Measurements from ENCODE around the gene ZNF467.
A peak's percentile ranks its signal among the peaks of the same experiment; 100 is the strongest.

Gene ZNF467

DNA sequence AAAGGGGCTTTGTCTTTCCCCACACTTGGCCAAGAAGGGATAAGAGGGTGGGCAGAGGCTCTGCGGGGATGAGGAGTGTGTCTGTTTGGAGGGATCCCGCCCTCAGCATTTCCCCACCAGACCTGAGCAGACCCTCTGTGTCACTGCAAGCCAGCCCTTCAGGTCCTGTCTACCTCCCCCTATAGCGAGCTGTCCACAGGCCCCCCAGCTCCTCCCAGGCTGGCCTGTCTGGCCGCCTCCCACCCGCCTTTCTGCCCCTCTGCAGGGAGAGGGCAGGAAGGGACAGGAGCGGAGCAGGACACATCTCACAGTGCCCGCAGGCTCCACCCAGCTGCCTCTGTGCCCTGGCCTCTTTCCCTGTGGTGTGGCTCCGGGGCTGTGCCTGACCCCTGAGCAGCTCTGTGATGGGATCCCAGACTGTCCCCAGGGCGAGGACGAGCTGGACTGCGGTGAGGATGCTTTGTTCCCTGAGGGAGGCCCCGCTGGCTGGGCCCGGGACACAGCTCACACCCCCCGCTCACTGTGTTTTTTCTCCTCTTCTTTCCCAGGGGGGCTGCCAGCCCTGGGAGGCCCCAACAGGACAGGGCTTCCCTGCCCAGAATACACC, 17.5 kb upstream of the ZNF467 start:
- in situ Hi-C loops (cut with MboI; ENCODE audit: low pct_unique_long_range_greater_than_20kb, low sequenced_read_pairs): no loop called here
- no peak for DNase-seq

DNA sequence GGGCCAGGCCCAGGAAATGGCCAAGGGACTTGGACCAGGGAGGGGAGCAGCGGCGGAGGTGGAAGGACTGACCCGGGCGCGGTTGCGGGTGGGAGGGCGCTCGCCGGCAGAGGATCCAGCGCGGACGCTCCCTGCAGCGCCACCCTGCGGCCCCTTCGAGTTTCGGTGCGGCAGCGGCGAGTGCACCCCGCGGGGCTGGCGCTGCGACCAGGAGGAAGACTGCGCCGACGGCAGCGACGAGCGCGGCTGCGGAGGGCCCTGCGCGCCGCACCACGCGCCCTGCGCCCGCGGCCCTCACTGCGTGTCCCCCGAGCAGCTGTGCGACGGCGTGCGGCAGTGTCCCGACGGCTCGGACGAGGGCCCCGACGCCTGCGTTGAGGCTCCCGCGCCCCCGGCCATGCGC, 16.8 kb upstream of the ZNF467 start:
- in situ Hi-C loops (cut with MboI; ENCODE audit: low pct_unique_long_range_greater_than_20kb, low sequenced_read_pairs): no loop called here
- no peak for DNase-seq

DNA sequence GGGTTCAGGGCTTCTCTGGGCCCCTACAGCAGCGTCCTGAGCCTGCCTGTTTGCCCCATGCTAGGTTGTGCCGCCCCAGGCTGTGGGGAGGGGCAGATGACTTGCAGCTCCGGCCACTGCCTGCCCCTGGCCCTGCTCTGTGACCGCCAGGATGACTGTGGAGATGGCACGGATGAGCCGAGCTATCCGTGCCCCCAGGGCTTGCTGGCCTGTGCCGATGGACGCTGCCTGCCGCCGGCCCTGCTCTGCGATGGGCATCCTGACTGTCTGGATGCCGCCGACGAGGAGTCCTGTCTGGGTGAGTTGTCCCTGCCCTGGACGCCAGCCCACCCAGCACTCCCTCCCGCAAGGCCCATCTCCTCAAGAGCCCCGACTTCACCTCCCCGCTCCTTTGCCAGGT, 15.7 kb upstream of the ZNF467 start:
- DNase-seq: no peak
- in situ Hi-C loops (cut with MboI; ENCODE audit: low pct_unique_long_range_greater_than_20kb, low sequenced_read_pairs): no loop called here

DNA sequence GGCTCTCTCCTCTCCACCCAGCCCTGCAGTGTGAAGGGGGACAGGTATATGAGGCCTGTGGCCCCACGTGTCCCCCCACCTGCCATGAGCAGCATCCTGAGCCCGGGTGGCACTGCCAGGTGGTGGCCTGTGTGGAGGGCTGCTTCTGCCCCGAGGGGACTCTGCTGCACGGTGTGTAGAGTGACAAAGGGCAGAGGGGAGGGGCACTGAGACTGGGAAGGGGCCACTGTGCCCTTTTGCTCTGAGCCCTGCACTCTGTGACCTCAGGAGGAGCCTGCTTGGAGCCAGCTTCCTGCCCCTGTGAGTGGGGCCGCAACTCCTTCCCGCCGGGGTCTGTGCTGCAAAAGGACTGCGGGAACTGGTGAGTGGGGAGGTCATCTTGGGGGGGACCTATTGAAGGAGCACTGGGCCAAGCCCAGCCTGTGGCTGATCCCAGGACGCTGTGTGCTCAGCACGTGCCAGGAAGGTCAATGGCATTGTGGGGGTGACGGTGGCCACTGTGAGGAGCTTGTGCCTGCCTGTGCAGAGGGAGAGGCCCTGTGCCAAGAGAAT, 15.0 kb upstream of the ZNF467 start:
- in situ Hi-C loops (cut with MboI; ENCODE audit: low pct_unique_long_range_greater_than_20kb, low sequenced_read_pairs): no loop called here
- DNase-seq: no peak

DNA sequence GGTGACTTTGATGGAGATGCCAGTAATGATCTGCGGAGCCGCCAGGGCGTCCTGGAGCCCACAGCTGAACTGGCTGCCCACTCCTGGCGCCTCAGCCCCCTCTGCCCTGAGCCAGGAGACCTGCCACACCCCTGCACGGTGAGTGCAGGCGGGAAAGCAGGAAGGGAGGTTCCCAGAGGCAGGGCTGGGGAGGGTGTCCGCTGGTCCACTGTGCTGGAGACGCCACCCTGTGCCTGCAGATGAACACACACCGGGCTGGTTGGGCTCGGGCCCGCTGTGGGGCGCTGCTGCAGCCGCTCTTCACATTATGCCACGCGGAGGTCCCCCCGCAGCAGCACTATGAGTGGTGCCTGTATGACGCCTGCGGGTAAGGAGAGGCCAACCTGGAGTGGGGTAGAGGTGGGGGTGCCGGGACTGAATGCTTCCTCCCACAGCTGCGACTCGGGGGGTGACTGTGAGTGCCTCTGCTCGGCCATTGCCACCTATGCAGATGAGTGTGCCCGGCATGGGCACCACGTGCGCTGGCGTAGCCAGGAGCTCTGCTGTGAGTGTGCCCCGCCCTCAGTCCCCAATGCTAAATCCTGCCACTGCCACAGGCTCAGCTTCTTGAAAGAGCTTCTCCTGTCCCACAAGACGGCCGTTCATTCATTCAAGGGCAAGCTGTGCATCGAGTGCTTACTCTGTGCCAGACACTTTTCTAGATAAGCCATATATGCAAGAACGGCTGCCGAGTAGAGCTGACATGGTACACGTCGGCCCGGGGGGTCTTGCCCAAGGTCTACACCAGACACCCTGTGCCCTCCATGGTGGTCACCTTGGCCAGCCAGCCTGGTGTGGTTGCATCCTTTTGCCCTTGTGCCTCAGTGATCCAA, 14.3 kb upstream of the ZNF467 start:
- in situ Hi-C loops (cut with MboI; ENCODE audit: low pct_unique_long_range_greater_than_20kb, low sequenced_read_pairs): no loop called here
- peak; percentile 71 for DNase-seq

DNA sequence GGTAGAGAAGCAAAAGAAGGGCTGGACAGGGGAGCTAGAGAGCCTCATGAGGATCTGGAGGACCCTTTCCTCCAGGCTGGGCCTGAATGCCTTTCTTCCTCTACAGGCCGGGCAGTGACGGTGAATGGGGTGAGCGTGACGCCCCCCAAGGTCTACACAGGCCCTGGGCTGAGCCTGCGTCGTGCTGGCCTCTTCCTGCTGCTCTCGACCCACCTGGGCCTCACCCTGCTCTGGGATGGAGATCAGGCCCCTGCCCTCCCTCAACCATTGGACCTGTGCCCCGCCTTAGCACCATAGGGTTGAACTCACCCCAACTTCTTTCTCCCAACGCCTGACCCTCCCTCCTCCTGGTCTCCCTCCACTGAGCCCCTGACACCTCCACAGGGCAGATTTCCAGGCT, 12.6 kb upstream of the ZNF467 start:
- DNase-seq: no peak
- in situ Hi-C loops (cut with MboI; ENCODE audit: low pct_unique_long_range_greater_than_20kb, low sequenced_read_pairs): no loop called here

DNA sequence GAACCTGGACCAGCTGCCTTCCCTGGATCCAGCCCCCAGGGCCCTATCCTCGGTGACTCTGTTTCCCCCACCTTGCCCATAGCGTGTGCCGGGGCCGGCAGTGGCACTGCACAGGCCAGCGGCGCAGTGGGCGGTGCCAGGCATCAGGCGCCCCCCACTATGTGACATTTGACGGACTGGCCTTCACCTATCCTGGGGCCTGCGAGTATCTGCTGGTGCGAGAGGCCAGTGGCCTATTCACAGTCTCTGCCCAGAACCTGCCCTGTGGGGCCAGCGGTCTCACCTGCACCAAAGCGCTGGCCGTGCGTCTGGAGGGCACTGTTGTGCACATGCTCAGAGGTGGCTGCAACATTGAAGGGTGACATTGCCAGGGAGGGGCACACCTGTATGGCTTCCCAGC, 12.0 kb upstream of the ZNF467 start:
- DNase-seq: no peak
- in situ Hi-C loops (cut with MboI; ENCODE audit: low pct_unique_long_range_greater_than_20kb, low sequenced_read_pairs): no loop called here

DNA sequence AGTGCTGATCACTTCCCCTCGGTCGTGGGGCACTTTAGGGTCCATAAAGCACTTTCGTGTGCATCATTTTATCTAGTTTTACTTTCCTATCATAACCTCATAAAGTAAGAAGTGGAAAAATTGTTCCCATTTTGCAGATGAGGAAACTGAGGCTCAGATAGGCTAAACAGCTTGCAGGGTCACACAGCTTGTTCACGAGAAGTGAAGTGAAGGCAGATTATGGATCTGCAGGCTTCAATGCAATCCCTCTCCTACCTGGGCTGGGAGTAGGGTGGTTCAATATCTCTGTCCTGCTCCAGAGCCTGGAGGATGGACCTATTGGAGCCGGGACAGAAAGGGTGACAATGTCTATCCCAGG, 10.8 kb upstream of the ZNF467 start:
- in situ Hi-C loops (cut with MboI; ENCODE audit: low pct_unique_long_range_greater_than_20kb, low sequenced_read_pairs): no loop called here
- DNase-seq: no peak

DNA sequence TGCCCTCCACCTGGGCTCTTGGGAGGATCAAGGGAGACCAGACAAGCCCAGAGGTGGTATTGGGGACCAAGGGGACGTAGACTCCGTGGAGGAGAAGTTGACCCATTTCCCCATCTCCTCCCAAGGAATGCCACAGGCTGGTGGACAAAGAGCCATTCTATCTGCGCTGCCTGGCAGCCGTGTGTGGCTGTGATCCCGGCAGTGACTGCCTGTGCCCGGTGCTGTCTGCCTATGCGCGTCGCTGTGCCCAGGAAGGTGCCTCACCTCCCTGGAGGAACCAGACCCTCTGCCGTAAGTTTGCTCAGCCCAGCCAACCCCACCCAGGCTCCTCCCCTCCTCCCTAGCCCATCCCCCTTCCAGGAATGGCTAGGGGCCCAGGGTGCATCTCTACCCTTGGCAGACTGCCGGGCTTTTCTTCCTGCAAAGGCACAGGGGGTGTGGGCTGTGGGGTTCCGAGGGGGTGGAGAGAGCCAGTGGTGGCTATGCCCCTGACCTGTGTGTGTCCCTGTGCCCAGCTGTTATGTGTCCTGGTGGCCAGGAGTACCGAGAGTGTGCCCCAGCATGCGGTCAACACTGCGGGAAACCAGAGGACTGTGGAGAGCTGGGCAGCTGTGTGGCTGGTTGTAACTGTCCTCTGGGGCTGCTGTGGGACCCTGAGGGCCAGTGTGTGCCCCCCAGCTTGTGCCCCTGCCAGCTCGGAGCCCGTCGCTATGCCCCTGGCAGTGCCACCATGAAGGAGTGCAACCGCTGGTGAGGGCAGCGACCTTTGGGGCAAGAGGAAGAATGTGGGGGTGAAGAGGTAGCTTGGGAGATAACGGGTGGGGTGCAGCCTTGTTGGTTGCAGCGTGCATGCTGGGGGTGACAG, 10.2 kb upstream of the ZNF467 start:
- no peak for DNase-seq
- in situ Hi-C loops (cut with MboI; ENCODE audit: low pct_unique_long_range_greater_than_20kb, low sequenced_read_pairs): no loop called here

DNA sequence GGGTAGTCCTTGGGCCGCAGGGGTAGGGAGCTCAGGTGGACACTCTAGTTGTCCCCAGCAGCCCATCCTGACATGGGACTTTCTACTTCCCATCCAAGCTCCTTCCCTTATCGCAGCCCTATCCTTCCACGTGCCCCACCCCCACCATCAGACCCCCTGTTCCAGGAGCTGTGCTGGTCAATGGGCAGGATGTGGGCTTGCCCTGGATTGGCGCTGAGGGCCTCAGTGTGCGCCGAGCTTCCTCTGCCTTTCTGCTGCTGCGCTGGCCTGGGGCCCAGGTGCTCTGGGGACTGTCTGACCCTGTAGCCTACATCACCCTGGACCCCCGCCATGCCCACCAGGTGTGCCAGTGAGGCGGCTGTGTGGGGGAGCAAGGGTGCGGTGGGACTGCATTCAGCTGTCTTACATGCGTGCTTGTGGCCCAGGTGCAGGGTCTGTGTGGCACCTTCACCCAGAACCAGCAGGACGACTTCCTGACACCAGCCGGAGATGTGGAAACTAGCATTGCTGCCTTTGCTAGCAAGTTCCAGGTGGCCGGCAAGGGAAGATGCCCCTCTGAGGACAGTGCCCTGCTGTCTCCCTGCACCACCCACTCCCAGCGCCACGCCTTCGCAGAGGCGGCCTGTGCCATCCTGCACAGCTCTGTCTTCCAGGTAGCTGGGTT, 9.4 kb upstream of the ZNF467 start:
- in situ Hi-C loops (cut with MboI; ENCODE audit: low pct_unique_long_range_greater_than_20kb, low sequenced_read_pairs): no loop called here
- no peak for DNase-seq

DNA sequence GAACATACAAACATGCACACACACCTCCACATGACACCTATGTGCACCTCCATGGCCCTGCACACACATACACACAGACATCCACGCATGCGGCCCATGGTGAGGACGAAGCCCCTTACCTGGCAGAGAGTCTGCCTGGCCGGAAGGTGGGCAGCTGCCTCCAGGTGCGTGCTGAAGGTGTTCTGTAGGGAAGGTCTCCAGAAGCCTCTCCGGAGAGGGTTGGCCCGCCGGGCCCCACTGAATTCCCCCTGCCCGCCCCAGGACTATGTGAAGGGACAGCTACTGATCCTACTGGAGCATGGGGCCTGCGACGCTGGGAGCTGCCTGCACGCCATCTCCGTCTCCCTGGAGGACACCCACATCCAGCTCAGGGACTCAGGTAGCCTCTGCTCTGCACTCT, 8.5 kb upstream of the ZNF467 start:
- no peak for DNase-seq
- in situ Hi-C loops (cut with MboI; ENCODE audit: low pct_unique_long_range_greater_than_20kb, low sequenced_read_pairs): no loop called here

DNA sequence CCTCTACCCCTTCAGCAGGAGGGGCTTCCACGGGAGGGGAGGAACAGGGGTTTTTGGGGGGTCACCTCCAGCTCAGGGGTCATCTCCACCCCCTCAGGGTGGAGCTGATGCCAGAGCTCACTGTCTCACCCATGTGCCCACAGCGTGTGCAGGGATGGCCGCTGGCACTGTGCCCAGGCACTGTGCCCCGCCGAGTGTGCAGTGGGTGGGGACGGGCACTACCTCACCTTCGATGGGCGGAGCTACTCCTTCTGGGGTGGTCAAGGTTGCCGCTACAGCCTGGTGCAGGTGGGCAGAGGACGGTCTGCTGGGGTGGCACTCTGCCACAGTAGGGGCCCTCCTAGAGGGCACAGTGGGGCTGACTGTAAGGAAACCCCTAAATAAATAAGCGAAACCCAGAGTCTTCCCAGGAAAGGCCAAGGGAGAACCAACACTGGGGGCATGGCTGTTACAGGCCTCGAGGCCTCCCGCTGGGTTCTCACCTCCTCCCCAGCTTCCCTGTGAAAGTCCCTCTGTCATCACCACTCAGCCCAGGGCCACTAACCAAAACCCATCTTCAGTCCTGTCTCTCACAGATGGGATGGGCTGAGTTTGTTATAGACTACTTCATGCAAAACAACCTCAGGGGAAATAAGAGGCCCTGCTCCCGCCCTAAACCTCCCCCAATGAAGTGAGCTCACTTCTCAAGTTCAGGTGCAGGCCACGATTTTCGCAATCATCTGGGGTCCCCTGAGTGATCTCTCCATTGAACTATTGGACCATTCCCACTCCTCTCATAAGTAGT, 7.4 kb upstream of the ZNF467 start:
- in situ Hi-C loops (cut with MboI; ENCODE audit: low pct_unique_long_range_greater_than_20kb, low sequenced_read_pairs): no loop called here
- no peak for DNase-seq

DNA sequence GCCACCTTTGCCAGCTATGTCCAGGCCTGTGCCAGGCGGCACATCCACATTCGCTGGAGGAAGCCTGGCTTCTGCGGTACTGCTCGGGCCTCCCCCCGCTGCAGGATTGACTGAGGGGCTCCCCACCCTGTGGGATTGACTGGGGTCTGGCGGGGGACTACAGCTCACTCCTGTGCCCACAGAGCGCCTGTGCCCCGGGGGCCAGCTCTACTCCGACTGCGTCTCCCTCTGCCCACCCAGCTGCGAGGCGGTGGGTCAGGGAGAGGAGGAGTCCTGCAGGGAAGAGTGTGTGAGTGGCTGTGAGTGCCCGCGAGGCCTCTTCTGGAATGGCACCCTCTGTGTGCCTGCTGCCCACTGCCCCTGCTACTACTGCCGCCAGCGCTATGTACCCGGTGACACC, 6.7 kb upstream of the ZNF467 start:
- in situ Hi-C loops (cut with MboI; ENCODE audit: low pct_unique_long_range_greater_than_20kb, low sequenced_read_pairs): no loop called here
- DNase-seq: no peak

DNA sequence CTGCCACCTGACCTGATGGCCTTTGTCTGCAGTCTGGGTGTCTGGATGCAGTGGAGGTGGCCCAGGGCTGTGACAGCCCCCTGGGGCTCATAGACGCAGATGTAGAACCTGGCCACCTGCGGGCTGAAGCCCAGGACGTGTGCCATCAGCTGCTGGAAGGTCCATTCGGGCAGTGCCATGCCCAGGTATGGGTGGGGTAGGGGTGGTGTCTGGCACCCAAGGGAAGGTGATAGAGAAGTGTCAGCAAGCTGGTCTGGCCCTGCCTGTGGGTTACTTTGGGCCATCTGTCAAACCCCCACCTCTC, 6.1 kb upstream of the ZNF467 start:
- in situ Hi-C loops (cut with MboI; ENCODE audit: low pct_unique_long_range_greater_than_20kb, low sequenced_read_pairs): no loop called here
- no peak for DNase-seq

DNA sequence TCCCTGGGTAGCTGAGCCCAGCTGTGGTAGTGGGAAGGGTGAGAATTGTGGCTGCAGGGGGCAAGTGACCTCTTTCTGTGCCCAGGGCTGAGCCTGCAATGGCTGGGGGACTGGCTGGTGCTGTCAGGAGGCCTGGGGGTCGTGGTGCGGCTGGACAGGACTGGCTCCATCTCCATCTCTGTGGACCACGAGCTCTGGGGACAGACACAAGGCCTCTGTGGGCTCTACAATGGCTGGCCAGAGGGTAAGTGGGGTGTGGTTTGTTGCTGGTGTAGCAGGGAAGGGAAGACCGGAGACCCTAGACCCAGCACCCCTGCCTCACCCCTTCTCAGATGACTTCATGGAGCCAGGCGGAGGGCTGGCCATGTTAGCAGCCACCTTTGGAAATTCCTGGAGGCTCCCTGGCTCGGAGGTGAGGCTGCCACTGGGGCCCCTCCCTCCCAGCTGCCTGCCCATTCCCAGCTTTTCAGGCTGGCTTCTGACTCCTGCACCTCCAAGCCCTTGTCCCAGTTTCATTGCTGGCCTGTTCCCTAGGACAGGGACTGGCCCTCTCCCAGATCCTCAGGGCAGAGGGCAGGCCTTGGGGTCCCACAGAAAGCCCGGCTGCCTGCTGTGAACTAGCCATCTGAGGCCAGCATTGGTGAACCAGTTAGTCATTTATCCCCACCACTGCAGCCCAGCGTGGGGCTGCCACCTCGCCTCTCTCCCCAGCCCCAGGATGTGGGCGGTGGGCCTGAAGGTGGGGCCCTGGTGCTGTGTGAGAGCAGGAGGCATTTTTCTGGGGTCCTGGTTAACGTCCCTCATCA, 5.5 kb upstream of the ZNF467 start:
- DNase-seq: no peak
- in situ Hi-C loops (cut with MboI; ENCODE audit: low pct_unique_long_range_greater_than_20kb, low sequenced_read_pairs): no loop called here

DNA sequence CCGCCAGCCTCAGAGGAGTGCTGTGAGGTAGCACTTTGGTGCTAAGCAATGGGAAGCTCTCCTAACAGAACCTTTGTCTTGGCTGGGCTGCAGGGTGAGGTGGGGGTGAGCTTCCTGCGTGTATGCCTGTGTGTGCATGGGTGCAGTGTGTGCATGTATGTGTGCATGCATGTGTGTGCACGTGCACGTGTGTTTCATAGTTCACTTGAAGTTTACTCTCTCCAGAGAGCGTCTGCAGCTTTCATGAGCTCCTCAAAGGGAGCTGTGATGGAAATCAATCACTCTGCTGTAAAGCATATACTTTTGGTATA, 4.9 kb upstream of the ZNF467 start:
- DNase-seq: no peak
- in situ Hi-C loops (cut with MboI; ENCODE audit: low pct_unique_long_range_greater_than_20kb, low sequenced_read_pairs): no loop called here

DNA sequence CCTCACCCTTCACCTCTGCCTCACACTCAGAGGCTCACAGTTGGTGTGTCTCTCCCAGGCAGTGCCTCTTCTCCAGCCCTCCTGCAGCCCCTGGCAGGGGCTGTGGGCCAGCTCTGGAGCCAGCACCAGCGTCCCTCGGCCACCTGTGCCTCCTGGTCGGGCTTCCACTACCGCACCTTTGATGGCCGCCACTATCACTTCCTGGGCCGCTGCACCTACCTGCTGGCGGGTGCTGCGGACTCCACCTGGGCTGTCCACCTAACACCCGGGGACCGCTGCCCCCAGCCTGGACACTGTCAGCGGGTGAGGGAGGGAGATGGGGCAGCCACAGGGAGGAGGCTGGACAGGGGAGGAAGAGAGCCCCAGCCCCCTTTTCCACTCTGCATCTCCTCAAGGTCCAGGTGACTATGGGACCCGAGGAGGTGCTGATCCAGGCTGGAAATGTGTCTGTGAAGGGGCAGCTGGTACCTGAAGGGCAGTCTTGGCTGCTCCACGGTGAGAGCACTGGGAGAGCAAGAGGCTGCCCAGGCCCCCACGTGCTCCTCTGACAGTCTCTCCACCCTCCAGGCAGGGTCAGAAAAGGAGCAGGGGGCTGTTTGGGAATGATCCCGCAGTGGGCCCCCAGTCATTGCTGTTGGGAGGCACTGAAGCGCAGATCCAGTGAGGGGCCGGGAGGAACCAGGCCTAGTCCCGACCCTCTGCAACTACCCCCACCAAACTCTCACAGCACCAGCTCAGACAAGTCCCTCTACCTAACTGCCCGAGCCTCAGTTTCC, 4.4 kb upstream of the ZNF467 start:
- in situ Hi-C loops (cut with MboI; ENCODE audit: low pct_unique_long_range_greater_than_20kb, low sequenced_read_pairs): no loop called here
- DNase-seq: no peak

All from KBM-7 (cell line).